Measurements from ENCODE around the gene GALP. TPM values are rescaled to one million over a fixed set of nuclear protein-coding genes. Genes with fewer than 3 reads are reported as not detected.
"Not testable (repeated sequence)": the region's sequence is repeated elsewhere in the genome, so short reads cannot be mapped to it uniquely, and the experiment has no call there.

GALP gene
- total RNA-seq, 1 donor from 2014 or later, result not detected

- Histone ChIP-seq H3K4me3 (no peak overlapping the region), H3K27ac (replicated peaks) (no peak overlapping the region), H3K27me3 (ENCODE audit: low read depth) (no peaks in the 10 kb centered on the region), H3K9me3 (replicated peaks) (no peaks in the 10 kb centered on the region), H3K4me1 (peaks cover 16% of the 10 kb centered on the region), H3K36me3 (peaks cover 29% of the 10 kb centered on the region)
- no peak for DNase-seq
- TF ChIP-seq, protein P1, sequence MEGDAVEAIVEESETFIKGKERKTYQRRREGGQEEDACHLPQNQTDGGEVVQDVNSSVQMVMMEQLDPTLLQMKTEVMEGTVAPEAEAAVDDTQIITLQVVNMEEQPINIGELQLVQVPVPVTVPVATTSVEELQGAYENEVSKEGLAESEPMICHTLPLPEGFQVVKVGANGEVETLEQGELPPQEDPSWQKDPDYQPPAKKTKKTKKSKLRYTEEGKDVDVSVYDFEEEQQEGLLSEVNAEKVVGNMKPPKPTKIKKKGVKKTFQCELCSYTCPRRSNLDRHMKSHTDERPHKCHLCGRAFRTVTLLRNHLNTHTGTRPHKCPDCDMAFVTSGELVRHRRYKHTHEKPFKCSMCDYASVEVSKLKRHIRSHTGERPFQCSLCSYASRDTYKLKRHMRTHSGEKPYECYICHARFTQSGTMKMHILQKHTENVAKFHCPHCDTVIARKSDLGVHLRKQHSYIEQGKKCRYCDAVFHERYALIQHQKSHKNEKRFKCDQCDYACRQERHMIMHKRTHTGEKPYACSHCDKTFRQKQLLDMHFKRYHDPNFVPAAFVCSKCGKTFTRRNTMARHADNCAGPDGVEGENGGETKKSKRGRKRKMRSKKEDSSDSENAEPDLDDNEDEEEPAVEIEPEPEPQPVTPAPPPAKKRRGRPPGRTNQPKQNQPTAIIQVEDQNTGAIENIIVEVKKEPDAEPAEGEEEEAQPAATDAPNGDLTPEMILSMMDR (IDR thresholded peaks at IDR 0.05; ENCODE audit: borderline replicate concordance), result no peak
- intact Hi-C loops (cut with micrococcal nuclease), result no loop called here
These were observed 28.5 kb upstream of the GALP start for GRCh38 chr19:56147307-56147706.

- no peaks in the 10 kb centered on the region for H3K27me3 ChIP-seq (ENCODE audit: low read depth)
- peaks cover 29% of the 10 kb centered on the region for H3K36me3 ChIP-seq
- TF ChIP-seq, protein P1 (IDR thresholded peaks at IDR 0.05; ENCODE audit: borderline replicate concordance), result no peak
- no peaks in the 10 kb centered on the region for H3K9me3 ChIP-seq (replicated peaks)
- no peak overlapping the region for H3K4me3 ChIP-seq
- peak overlapping the region; percentile 33 for H3K27ac ChIP-seq (replicated peaks)
- intact Hi-C loops (cut with micrococcal nuclease), result no loop called here
- no peak for DNase-seq
- peaks cover 11% of the 10 kb centered on the region for H3K4me1 ChIP-seq
These were observed 27.7 kb upstream of the GALP start for GRCh38 chr19:56148096-56148495.

DNA sequence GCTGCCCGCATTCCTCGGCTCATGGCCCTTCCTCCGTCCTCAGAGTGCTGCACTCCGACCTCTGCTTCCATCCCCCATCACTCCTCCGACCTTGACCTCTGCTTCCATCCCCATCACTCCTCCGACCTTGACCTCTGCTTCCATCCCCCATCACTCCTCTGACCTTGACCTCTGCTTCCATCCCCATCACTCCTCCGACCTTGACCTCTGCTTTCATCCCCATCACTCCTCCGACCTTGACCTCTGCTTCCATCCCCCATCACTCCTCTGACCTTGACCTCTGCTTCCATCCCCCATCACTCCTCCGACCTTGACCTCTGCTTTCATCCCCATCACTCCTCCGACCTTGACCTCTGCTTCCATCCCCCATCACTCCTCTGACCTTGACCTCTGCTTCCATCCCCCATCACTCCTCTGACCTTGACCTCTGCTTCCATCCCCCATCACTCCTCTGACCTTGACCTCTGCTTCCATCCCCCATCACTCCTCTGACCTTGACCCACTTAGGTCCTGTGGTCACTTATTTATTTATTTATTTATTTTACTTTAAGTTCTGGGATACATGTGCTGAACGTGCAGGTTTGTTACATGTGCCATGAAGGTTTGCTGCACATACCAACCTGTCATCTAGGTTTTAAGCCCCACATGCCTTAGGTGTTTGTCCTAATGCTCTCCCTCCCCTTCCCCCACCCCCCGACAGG is 26.7 kb upstream of the GALP start:
- DNase-seq; H3K4me3 ChIP-seq; H3K9me3 ChIP-seq (replicated peaks); H3K27me3 ChIP-seq (ENCODE audit: low read depth); intact Hi-C loops (cut with micrococcal nuclease): not testable (repeated sequence)
- H3K27ac ChIP-seq (replicated peaks), result peak overlapping the region; percentile 77
- peaks cover 15% of the 10 kb centered on the region for H3K4me1 ChIP-seq
- peaks cover 29% of the 10 kb centered on the region for H3K36me3 ChIP-seq

DNA sequence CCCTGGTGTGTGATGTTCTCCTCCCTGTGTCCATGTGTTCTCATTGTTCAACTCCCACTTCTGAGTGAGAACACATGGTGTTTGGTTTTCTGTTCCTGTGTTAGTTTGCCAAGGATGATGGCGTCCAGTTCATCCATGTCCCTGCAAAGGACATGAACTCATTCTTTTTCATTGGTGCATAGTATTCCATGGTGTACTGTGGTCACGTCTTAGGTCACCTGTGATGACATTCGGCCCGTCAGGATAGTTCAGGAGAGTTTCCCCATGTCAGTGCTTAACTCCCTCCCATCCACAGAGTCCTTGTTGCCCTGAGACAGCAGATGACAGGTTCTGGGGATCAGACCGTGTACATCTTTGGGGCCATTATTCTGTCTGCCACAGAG is 26.2 kb upstream of the GALP start:
- intact Hi-C loops (cut with micrococcal nuclease), result no loop called here
- H3K27ac ChIP-seq (replicated peaks), result peak overlapping the region; percentile 77
- TF ChIP-seq, protein P1 (IDR thresholded peaks at IDR 0.05; ENCODE audit: borderline replicate concordance), result no peak
- no peak for DNase-seq
- H3K4me1 ChIP-seq, result peaks cover 15% of the 10 kb centered on the region
- no peaks in the 10 kb centered on the region for H3K9me3 ChIP-seq (replicated peaks)
- peaks cover 29% of the 10 kb centered on the region for H3K36me3 ChIP-seq
- H3K4me3 ChIP-seq, result no peak overlapping the region
- no peaks in the 10 kb centered on the region for H3K27me3 ChIP-seq (ENCODE audit: low read depth)

- intact Hi-C loops (cut with micrococcal nuclease), result no loop called here
- Histone ChIP-seq H3K36me3 (peaks cover 30% of the 10 kb centered on the region), H3K27ac (replicated peaks) (peak overlapping the region; percentile 77)
These were observed 25.4 kb upstream of the GALP start for GRCh38 chr19:56150358-56150757.

DNA sequence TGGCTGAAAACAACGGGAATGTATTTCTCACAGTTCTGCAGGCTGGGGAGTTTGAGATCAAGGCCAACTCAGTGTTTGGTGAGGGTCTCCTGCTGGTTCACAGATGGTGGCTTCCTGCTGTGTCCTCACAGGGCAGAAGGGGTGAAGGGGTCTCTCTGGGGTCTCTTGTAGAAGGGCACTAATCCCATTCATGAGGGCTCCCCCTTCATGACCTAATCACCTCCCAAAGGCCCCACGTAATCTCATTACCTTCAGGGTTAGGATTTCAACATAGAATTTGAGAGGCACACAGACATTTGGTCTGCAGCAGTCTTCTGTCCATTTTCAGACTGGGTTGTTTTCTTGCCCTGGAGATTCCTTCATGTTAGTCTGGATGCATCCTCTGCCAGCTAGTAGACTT is 23.2 kb upstream of the GALP start:
- Histone ChIP-seq H3K9me3 (replicated peaks) (no peaks in the 10 kb centered on the region), H3K4me3 (no peak overlapping the region), H3K36me3 (peaks cover 28% of the 10 kb centered on the region), H3K27me3 (ENCODE audit: low read depth) (no peaks in the 10 kb centered on the region), H3K27ac (replicated peaks) (peak overlapping the region; percentile 34), H3K4me1 (peaks cover 36% of the 10 kb centered on the region)
- TF ChIP-seq, protein P1 (IDR thresholded peaks at IDR 0.05; ENCODE audit: borderline replicate concordance), result no peak
- DNase-seq, result no peak
- intact Hi-C loops (cut with micrococcal nuclease), result no loop called here

More at GRCh38 chr19:56150358-56150757, 25.4 kb upstream of the GALP start:
- Histone ChIP-seq H3K4me3 (no peak overlapping the region), H3K27me3 (ENCODE audit: low read depth) (no peaks in the 10 kb centered on the region), H3K9me3 (replicated peaks) (no peaks in the 10 kb centered on the region), H3K4me1 (peaks cover 16% of the 10 kb centered on the region)
- TF ChIP-seq, protein P1 (IDR thresholded peaks at IDR 0.05; ENCODE audit: borderline replicate concordance), result no peak
- DNase-seq, result no peak

Data from left ventricle myocardium inferior (tissue), 1 donor.